ENCODE measurements around the gene PNPLA1.

Gene PNPLA1

GRCh38 chr6:36343109-36343680 lies 73.3 kb downstream of the PNPLA1 start:
- Histone ChIP-seq H3K36me3 (ENCODE audit: insufficient read depth, insufficient read length, low read length) (no peaks in the 10 kb centered on the region), H3K27me3 (ENCODE audit: insufficient read depth, insufficient read length) (peaks cover 13% of the 10 kb centered on the region), H3K9ac (ENCODE audit: insufficient read length, low read depth) (no peak overlapping the region), H3K9me3 (ENCODE audit: insufficient read depth, low read length) (no peaks in the 10 kb centered on the region), H3K4me1 (ENCODE audit: insufficient read depth, insufficient read length) (no peaks in the 10 kb centered on the region), H3K4me3 (ENCODE audit: insufficient read length, low read depth) (no peak overlapping the region)
- TF ChIP-seq ZNF274 (IDR thresholded peaks at IDR 0.05; ENCODE audit: low read depth, low read length) (no peak), SUZ12 (IDR thresholded peaks at IDR 0.05; ENCODE audit: extremely low read depth, insufficient read depth, insufficient read length) (no peak), YY1 (IDR thresholded peaks at IDR 0.05; ENCODE audit: insufficient read depth, insufficient read length) (no peak)
- DNase-seq (ENCODE audit: low read depth, low spot score), result no peak

GRCh38 chr6:36345681-36346466 lies 76.0 kb downstream of the PNPLA1 start:
- Histone ChIP-seq H3K27me3 (ENCODE audit: insufficient read depth, insufficient read length) (no peaks in the 10 kb centered on the region), H3K4me1 (ENCODE audit: insufficient read depth, insufficient read length) (no peaks in the 10 kb centered on the region), H3K9me3 (ENCODE audit: insufficient read depth, low read length) (no peaks in the 10 kb centered on the region), H3K9ac (ENCODE audit: insufficient read length, low read depth) (no peak overlapping the region), H3K36me3 (ENCODE audit: insufficient read depth, insufficient read length, low read length) (no peaks in the 10 kb centered on the region), H3K4me3 (ENCODE audit: insufficient read length, low read depth) (no peak overlapping the region)
- DNase-seq (ENCODE audit: low read depth, low spot score), result no peak
- no peak for TF ChIP-seq YY1 (IDR thresholded peaks at IDR 0.05; ENCODE audit: insufficient read depth, insufficient read length)
- no peak for TF ChIP-seq SUZ12 (IDR thresholded peaks at IDR 0.05; ENCODE audit: extremely low read depth, insufficient read depth, insufficient read length)
- no peak for TF ChIP-seq ZNF274 (IDR thresholded peaks at IDR 0.05; ENCODE audit: low read depth, low read length)

DNA sequence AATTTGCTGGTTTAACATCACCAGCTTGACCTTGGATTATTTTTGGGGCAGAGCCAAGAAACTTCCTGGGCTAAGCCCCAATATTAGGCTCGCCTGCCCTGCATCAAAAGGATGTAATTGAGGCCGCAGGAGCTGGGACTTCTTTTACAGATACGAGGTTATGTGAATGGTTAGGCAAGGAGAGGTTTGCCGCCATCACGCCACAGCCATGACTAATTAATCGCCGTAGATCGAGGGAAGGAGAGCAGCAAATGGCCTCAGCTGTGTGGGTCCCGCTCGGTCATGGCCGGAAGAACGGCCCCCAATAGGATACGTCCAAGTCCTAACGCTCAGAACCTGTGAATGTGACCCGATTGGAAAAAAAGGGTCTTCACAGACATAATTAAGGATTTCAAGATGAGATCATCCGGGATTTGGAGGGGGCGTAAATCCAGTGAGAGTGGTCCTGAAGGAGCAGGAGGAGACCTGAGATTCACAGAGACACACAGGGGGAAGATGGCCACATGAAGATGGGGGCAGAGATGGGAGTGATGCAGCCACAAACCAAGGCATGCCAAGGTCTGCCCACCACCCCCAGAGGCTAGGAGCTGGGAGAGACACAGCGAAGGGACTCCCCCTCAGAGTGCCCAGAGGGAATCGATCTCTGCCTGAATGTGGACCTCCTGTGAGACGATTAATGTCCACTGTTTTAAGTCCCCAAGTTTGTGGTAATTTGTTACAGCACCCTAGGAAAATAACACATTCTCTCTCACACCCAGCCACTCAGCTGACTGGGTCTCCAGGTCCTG lies 76.8 kb downstream of the PNPLA1 start:
- no peaks in the 10 kb centered on the region for H3K9me3 ChIP-seq (ENCODE audit: insufficient read depth, low read length)
- DNase-seq (ENCODE audit: low read depth, low spot score), result no peak
- H3K4me3 ChIP-seq (ENCODE audit: insufficient read length, low read depth), result no peak overlapping the region
- H3K36me3 ChIP-seq (ENCODE audit: insufficient read depth, insufficient read length, low read length), result no peaks in the 10 kb centered on the region
- H3K9ac ChIP-seq (ENCODE audit: insufficient read length, low read depth), result no peak overlapping the region
- H3K27me3 ChIP-seq (ENCODE audit: insufficient read depth, insufficient read length), result no peaks in the 10 kb centered on the region
- TF ChIP-seq SUZ12 (IDR thresholded peaks at IDR 0.05; ENCODE audit: extremely low read depth, insufficient read depth, insufficient read length) (no peak), ZNF274 (IDR thresholded peaks at IDR 0.05; ENCODE audit: low read depth, low read length) (no peak), YY1 (IDR thresholded peaks at IDR 0.05; ENCODE audit: insufficient read depth, insufficient read length) (no peak)
- H3K4me1 ChIP-seq (ENCODE audit: insufficient read depth, insufficient read length), result no peaks in the 10 kb centered on the region

- H3K9ac ChIP-seq (ENCODE audit: insufficient read length, low read depth), result no peak overlapping the region
- no peak overlapping the region for H3K4me3 ChIP-seq (ENCODE audit: insufficient read length, low read depth)
- no peak for DNase-seq (ENCODE audit: low read depth, low spot score)
- H3K36me3 ChIP-seq (ENCODE audit: insufficient read depth, insufficient read length, low read length), result no peaks in the 10 kb centered on the region
- no peaks in the 10 kb centered on the region for H3K27me3 ChIP-seq (ENCODE audit: insufficient read depth, insufficient read length)
- no peaks in the 10 kb centered on the region for H3K9me3 ChIP-seq (ENCODE audit: insufficient read depth, low read length)
- H3K4me1 ChIP-seq (ENCODE audit: insufficient read depth, insufficient read length), result no peaks in the 10 kb centered on the region
- TF ChIP-seq ZNF274 (IDR thresholded peaks at IDR 0.05; ENCODE audit: low read depth, low read length) (no peak), SUZ12 (IDR thresholded peaks at IDR 0.05; ENCODE audit: extremely low read depth, insufficient read depth, insufficient read length) (no peak), YY1 (IDR thresholded peaks at IDR 0.05; ENCODE audit: insufficient read depth, insufficient read length) (no peak)
Measured at GRCh38 chr6:36347621-36348020, 77.8 kb downstream of the PNPLA1 start.

GRCh38 chr6:36349240-36349639 lies 79.4 kb downstream of the PNPLA1 start:
- Histone ChIP-seq H3K9me3 (ENCODE audit: insufficient read depth, low read length) (no peaks in the 10 kb centered on the region), H3K27me3 (ENCODE audit: insufficient read depth, insufficient read length) (no peaks in the 10 kb centered on the region), H3K36me3 (ENCODE audit: insufficient read depth, insufficient read length, low read length) (no peaks in the 10 kb centered on the region), H3K4me1 (ENCODE audit: insufficient read depth, insufficient read length) (no peaks in the 10 kb centered on the region), H3K9ac (ENCODE audit: insufficient read length, low read depth) (no peak overlapping the region), H3K4me3 (ENCODE audit: insufficient read length, low read depth) (no peak overlapping the region)
- TF ChIP-seq SUZ12 (IDR thresholded peaks at IDR 0.05; ENCODE audit: extremely low read depth, insufficient read depth, insufficient read length) (no peak), ZNF274 (IDR thresholded peaks at IDR 0.05; ENCODE audit: low read depth, low read length) (no peak), YY1 (IDR thresholded peaks at IDR 0.05; ENCODE audit: insufficient read depth, insufficient read length) (no peak)
- DNase-seq (ENCODE audit: low read depth, low spot score), result no peak

DNA sequence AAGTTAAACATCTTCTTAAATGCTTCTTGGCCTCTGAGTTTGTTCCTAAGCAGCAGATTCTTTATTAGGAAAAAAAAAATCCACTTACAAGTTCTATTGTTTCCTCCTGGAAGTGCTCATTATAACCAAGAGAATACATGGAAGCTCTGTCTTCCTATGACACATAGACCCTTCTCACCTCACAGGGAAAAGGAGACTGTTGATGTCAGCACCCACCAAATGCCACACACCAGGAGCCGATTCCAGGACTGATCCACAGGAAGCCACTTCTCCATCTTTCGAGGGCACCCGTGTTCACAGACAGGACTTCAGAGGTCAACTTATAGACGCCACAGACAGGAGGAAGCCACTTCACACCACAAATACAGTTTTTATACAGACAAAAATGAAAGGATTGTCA lies 80.2 kb downstream of the PNPLA1 start:
- no peak for DNase-seq (ENCODE audit: low read depth, low spot score)
- Histone ChIP-seq H3K9me3 (ENCODE audit: insufficient read depth, low read length) (no peaks in the 10 kb centered on the region), H3K4me1 (ENCODE audit: insufficient read depth, insufficient read length) (no peaks in the 10 kb centered on the region), H3K9ac (ENCODE audit: insufficient read length, low read depth) (no peak overlapping the region), H3K27me3 (ENCODE audit: insufficient read depth, insufficient read length) (no peaks in the 10 kb centered on the region), H3K4me3 (ENCODE audit: insufficient read length, low read depth) (no peak overlapping the region), H3K36me3 (ENCODE audit: insufficient read depth, insufficient read length, low read length) (no peaks in the 10 kb centered on the region)
- TF ChIP-seq SUZ12 (IDR thresholded peaks at IDR 0.05; ENCODE audit: extremely low read depth, insufficient read depth, insufficient read length) (no peak), YY1 (IDR thresholded peaks at IDR 0.05; ENCODE audit: insufficient read depth, insufficient read length) (no peak), ZNF274 (IDR thresholded peaks at IDR 0.05; ENCODE audit: low read depth, low read length) (no peak)

Data from NT2/D1 (cell line).